LoVo (cell line): ENCODE results near the gene B4GALNT4.
"Not testable (repeated sequence)": the region's sequence is repeated elsewhere in the genome, so short reads cannot be mapped to it uniquely, and the experiment has no call there.

Source experiments
- DNase-seq: peaks from one replicate; pipeline ENCODE4 v3.0.0-alpha.2; 2016; ENCODE audit warnings: low spot score

B4GALNT4 gene, protein sequence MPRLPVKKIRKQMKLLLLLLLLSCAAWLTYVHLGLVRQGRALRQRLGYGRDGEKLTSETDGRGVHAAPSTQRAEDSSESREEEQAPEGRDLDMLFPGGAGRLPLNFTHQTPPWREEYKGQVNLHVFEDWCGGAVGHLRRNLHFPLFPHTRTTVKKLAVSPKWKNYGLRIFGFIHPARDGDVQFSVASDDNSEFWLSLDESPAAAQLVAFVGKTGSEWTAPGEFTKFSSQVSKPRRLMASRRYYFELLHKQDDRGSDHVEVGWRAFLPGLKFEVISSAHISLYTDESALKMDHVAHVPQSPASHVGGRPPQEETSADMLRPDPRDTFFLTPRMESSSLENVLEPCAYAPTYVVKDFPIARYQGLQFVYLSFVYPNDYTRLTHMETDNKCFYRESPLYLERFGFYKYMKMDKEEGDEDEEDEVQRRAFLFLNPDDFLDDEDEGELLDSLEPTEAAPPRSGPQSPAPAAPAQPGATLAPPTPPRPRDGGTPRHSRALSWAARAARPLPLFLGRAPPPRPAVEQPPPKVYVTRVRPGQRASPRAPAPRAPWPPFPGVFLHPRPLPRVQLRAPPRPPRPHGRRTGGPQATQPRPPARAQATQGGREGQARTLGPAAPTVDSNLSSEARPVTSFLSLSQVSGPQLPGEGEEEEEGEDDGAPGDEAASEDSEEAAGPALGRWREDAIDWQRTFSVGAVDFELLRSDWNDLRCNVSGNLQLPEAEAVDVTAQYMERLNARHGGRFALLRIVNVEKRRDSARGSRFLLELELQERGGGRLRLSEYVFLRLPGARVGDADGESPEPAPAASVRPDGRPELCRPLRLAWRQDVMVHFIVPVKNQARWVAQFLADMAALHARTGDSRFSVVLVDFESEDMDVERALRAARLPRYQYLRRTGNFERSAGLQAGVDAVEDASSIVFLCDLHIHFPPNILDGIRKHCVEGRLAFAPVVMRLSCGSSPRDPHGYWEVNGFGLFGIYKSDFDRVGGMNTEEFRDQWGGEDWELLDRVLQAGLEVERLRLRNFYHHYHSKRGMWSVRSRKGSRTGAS

DNA sequence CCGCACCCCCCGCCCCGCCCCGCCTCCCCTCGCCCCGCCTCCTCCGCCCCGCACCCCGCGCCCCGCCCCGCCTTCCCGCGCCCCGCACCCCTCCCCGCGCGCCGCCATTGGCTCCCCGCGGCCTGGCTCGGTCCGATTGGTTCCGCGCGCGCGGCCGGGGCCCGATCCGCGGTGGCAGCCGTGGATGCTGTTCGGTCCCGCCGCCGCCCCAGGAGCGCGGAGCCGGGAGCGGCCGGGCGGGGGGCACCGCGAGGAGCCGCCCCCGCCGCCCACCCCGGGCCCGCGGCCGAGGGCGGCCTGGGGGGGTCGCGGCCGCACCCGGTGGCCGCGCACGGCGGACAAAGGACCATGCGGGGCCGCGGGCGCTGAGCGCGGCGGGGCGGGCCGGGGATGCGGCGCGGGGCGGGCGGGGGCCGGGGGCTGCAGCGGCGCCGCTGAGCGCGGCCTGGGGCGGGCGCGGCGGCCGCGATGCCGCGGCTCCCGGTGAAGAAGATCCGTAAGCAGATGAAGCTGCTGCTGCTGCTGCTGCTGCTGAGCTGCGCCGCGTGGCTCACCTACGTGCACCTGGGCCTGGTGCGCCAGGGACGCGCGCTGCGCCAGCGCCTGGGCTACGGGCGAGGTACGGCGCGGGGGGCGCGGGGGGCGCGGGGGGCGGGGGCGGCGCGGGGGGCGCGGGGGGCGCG lies at the start of gene B4GALNT4:
B4GALNT4 (plus strand) TSS at position 164 of the 683 bp plus-strand sequence; CDS start at position 469, 305 bp downstream.
- DNase-seq, result peak; percentile 61

DNA sequence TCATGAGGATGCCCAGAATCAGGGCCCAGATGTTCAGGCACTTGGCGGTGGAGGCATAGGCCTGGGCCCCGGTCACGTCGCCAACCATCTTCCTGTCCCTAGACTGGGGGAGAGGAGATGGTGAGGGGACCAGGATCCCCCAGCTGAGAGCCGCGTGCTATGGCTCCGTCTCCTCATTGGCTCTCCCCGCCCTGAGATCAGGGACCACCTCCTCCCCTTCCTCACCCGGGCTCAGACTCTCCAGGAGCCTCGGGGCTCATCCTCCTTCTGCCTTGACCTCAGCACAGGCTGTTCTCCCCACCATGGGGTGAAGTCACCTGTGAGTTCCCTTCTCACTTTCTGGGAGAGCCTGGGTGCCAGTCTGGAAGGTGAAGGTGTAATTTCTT lies 49.4 kb upstream of the B4GALNT4 start:
- not testable (repeated sequence) for DNase-seq

DNA sequence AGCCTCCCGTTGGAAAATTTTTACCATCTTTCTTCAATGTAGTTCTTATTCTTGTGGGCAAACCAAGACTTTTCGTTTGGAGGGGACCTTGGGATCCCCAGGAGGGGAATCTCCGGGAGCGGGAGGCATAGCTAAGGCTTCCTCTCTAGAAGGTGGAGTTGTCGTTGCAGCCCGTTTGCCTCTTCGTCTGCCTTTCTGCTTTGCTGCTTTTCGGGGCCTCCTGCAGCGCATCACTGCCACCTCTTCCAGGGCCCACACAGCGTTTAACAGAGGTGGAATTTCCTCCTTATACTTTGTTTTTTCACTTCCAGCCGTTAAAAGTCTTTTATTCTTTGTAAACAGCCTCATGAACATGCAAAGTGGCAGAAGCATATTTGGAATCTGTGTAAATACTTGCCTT lies 45.1 kb upstream of the B4GALNT4 start:
- DNase-seq, result no peak

DNA sequence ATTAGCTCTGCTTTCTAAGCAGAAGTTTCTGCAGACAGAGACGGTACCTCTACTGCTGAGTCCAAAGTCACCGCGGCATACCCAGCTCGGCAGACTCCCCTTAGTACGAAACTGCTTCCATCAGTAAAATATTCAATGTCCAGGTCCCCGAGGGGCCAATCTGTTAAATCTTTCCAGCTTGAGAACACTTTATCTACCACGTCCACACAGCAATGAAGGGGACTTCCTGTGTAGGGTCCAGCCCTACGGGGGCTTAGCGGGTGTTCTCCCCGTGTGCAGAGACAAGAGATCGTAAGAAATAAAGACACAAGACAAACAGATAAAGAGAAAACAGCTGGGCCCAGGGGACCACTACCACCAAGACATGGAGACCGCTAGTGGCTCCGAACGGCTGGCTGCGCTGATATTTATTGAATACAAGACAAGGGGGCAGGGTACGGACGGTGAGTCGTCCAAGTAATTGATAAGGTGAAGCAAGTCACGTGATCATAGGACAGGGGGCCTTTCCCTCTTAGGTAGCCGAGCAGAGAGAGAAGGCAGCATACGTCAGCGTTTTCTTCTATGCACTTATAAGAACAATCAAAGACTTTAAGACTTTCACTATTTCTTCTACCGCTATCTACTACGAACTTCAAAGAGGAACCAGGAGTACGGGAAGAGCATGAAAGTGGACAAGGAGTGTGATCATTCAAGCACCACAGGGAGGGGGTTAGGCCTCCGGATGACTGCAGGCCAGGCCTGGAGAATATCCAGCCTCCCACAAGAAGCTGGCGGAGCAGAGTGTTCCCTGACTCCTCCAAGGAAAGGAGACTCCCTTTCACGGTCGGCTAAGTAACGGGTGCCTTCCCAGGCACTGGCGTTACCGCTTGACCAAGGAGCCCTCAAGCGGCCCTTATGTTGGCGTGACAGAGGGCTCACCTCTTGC lies 44.4 kb upstream of the B4GALNT4 start:
- DNase-seq, result not testable (repeated sequence)

DNA sequence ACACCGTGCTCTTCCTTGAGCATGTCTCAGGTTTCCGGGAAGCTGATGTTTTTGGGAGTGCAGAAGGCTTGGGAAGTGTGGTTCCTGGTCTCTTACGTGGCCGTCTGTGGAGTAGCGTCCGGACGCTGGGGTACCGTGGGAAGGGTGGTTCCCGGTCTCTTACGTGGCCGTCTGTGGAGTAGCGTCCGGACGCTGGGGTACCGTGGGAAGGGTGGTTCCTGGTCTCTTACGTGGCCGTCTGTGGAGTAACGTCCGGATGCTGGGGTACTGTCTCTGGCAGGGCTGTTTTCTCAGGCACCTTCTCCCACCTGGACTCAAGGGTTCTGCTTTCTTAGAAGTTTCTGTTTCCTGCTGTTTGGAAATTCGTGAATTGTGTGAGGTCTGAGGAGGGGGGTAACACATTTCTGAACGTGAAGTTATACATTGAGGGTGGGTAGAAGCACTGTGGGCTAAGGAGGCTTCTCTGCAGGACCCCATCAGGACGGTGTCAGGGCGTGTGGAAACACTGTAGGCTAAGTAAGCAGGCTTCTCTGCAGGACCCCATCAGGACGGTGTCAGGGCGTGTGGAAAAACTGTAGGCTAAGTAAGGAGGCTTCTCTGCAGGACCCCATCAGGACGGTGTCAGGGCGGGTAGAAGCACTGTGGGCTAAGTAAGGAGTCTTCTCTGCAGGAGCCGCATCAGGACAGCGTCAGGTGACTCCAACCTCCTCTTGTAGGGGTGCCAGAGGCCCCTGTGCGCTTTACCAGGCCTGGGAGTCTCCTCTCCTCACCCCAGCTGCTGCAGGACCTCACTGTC lies 43.3 kb upstream of the B4GALNT4 start:
- DNase-seq, result no peak

DNA sequence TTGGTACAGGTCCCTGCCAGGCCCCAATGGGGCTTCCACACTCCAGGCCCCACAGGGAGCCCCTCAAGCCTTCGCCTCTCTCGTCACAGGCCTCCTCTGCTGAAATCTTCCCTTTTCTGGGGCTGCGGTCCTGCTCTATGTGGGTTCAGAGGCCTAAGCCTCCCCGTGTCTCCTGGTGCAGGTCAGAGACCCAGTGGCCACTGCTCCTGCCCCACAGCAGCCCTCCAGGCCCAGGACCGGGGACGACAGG lies 42.8 kb upstream of the B4GALNT4 start:
- DNase-seq, result no peak

DNA sequence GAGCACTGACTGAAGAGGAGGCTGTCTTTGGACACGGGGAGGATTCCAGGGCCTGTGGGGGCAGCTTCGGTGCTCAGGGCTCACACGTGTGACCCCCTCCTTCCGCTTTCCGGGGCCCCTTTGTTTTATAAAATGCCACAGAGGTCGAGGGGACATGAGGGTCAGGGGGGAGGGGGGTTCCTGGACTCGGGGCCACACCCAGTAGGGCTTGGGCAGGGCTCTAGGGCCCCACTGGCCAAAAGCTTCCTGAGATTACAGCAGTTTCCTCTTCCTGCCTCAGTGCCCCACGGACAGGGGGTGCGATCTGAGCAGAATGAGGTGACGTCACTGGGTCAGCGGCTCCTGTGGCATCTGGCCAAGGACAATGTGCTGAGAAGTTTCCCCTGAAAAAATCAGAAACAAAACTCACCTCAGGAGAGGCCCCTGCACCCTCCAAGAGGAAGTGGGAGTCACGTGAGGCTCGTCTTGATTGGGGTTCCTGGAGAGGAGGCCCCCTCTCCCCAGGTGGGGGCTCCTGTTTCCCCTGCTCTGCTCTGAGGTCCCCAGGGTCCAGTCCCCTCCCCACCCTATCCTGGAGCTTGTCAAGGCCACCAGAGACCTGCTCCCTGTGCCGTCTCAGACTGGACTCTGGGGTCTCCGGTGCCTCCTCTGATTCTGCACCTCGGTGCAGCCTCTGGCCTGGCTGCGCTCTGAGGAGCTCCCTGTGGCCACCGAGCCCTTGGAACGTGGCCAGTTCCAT lies 42.3 kb upstream of the B4GALNT4 start:
- DNase-seq, result no peak

DNA sequence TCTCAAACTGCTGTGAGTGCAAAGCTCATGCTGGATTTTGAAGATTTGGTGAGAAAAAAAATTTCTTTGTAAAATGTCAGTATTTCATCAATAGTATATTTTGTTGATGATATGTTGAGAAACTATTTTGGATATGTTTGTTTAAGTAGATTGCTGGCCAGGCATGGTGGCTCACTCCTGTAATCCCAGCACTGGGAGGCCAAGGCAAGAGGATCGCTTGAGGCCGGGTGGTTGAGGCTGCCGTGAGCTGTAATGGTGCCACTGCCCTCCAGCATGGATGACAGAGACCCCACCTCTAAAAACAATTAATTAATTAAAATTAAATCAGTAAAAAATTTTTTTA lies 41.7 kb upstream of the B4GALNT4 start:
- no peak for DNase-seq

DNA sequence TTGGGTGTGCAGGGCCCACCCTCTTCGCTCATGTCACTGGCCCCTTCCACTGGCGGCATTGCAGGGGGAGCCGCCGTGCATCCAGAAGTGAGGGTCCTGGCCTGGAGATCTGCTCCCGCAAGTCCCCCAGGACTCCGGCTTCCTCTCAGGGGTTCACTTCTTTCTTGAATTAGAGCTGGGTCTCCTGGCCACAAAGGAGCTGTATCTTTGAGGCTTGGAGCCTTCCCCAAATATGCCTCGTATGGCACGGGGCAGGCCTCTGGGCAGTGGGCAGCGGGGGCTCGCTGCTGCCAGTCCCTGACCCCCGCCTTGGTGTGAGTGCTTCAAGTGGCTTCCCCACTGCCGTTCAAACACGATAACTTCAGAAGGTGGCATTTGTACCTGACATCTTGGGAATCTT lies 41.3 kb upstream of the B4GALNT4 start:
- no peak for DNase-seq

DNA sequence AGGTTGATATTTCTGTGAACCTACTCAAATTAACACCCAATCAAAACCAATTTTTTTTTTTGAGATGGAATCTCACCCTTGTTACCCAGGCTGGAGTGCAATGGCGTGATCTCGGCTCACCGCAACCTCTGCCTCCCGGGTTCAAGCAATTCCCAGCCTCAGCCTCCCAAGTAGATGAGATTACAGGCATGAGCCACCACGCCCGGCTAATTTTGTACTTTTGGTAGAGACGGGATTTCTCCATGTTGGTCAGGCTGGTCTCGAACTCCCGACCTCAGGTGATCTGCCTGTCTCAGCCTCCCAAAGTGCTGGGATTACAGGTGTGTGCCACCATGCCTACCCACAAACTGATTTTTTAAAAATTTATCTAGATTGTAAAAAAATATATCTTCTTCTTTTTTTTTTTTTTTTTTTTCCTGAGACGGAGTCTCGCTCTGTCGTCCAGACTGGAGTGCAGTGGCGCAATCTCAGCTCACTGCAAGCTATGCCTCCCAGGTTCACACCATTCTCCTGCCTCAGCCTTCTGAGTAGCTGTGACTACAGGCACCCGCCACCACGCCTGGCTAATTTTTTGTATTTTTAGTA lies 40.7 kb upstream of the B4GALNT4 start:
- not testable (repeated sequence) for DNase-seq

DNA sequence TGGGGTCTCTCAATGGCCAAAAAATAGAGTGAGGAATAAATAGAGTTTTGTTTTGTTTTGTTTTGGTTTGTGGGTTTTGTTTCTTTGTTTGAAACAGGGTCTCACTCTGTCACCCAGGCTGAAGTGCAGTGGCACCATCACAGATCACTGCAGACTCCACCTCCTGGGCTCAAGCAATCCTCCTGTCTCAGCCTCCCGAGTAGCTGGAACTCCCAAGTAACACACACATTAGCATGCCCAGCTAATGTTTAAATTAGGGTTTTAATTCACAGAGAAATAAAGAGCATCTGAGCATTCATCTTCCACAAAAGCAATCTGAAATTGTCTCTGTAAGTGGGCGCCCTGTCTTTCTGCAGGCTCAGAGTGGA lies 39.4 kb upstream of the B4GALNT4 start:
- DNase-seq, result no peak

DNA sequence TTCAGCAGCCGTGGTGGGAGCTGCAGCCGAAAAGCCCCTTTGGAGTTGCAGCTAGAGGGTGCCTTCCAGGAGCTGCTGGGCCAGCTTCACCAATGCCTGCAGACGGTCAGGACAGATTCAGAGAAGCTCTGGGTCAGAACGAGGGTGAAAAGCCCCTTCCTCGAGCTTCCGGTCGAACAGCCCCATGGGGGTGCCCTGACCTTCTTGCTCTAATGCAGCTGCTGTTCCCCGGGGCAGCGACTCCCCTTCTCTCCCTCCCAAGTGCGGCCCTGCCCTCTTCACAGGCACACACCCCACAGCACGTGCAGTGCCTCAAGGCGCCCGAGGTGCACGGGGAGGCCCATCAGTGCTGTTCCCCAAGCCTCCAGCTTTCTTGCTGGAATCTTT lies 39.0 kb upstream of the B4GALNT4 start:
- DNase-seq, result no peak

DNA sequence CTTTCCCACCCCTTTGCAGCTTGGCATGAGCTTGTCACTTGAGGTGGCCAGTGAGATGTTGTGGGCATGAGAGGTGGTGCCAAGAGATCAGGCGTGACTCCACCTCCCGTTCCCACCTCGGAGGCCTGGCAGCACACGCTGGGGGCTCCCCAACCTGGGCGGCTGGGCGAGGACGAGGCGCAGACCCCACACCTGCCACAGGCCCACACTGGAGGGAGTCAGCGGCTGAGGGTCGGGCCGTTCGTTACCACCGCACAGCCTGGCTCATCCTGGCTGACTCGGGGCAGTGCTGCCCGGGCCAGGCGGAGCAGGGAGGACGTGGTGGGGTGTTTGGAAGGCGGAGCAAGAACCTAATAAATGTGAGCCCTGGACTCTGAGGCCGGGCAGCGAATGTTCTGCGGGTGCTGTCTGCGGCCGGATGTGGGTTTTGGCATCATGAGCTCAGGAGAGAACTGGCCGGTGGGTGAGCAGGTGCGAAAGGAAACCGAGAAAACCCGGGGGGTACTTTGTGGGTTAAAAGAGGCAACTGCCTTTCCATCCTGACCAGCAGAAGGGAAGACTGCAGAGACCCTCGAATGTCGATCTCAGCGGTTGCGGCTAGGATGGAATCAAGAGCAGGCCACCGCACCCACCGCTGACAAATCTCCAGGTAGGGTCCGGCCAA lies 38.5 kb upstream of the B4GALNT4 start:
- DNase-seq, result no peak

DNA sequence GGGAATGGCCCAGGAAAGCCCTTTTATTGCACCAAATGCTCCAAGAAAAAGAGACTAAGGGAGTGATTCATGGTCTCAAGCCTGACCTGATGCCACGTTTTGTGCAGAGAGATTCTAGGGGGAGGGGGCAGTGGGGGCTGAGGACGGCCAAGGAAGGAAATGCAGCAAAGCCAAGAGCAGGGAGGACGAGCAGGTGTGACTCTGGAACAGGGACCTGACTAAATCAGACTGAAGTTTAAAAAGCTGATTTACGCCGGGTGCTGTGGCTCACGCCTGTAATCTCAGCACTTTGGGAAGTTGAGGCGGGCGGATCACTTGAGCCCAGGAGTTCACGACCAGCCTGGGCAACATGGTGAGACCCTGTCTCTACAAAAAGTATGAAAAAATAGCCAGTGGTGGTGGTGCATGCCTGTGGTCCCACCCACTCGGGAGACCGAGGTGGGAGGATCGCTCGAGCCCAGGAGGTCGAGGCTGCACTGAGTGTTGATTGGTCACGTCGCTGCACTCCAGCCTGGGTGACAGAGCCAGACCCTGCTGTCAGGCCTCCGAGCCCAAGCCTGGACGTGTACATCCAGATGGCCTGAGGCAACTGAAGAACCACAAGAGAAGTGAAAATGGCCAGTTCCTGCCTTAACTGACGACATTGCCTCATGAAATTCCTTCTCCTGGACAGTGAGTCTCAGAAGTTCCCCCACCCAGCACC lies 37.8 kb upstream of the B4GALNT4 start:
- no peak for DNase-seq

DNA sequence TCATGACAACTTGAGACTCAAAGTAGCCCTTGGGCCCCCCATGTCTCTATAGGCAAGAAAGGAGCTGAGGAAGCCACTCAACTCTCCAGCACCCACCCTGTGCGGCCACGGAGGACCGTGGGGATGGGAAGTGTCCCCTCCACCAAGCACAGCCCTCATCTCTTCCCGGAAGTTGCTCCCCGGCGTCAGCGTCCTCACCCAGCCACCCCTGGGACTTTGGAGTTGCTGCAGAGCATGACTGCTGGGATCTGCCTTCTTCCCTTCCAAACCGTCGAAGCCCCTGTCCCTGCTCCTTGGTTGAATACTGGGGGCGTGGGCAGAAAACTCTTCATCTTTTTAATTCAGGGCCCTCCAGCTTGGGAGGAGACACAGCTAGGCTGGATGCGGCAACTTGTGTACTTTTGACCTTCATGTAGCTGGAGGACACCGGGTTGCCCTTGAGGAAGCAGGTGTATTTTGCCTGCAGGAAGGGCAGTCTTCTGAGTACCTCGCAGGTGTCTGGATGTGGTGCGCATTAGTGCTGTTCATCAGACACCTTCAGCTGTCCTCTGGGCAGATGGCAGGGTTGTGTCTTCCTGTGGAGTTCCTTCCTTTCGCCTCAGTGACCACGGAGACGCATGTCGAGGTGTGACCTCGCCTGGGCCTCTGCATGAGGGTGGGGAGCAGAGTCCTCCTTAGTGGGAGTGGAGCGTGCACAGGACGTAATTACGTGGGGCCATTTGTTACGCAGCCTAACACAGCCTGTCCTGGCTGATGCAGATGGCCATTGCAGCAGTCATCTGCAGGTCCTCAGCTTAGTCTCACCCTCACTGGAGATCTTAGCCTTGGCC lies 36.4 kb upstream of the B4GALNT4 start:
- no peak for DNase-seq

DNA sequence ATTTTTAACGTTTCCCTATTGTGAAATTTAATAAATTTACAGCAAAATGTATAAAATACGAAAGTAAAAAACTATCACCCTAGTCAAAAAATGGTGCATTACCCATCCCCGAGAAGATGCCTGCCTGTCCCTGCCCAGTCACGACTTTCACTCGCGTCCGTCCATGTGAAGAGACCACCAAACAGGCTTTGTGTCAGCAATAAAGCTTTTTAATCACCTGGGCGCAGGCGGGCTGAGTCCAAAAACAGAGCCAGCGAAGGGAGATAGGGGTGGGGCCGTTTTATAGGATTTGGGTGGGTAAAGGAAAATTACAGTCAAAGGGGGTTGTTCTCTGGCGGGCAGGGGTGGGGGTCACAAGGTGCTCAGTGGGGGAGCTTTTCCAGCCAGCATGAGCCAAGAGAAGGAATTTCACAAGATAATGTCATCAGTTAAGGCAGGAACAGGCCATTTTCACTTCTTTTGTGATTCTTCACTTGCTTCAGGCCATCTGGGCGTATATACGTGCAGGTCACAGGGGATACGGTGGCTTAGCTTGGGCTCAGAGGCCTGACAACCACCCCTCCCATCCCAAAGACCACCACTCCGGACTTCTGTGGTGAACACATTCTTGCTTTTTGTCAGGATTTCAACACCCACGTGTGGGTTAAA lies 35.6 kb upstream of the B4GALNT4 start:
- not testable (repeated sequence) for DNase-seq
